Measurements from ENCODE around the gene PDZD8.

The PDZD8 gene

GRCh38 chr10:117399341-117400196 is 24.3 kb upstream of the PDZD8 start:
- DNase-seq (ENCODE audit: low spot score) (no peak), FAIRE-seq (no peak)

- DNase-seq (ENCODE audit: low spot score) (no peak), FAIRE-seq (no peak)
These were observed 22.8 kb upstream of the PDZD8 start for GRCh38 chr10:117398029-117398428.

- no peak for DNase-seq (ENCODE audit: low spot score)
- no peak for FAIRE-seq
These were observed 16.4 kb upstream of the PDZD8 start for GRCh38 chr10:117391436-117392205.

GRCh38 chr10:117390420-117390819 is 15.2 kb upstream of the PDZD8 start:
- DNase-seq (ENCODE audit: low spot score) (no peak), FAIRE-seq (no peak)

GRCh38 chr10:117386805-117387204 is 11.6 kb upstream of the PDZD8 start:
- no peak for FAIRE-seq
- no peak for DNase-seq (ENCODE audit: low spot score)

- DNase-seq (ENCODE audit: low spot score) (no peak), FAIRE-seq (no peak)
These were observed 7.6 kb upstream of the PDZD8 start for GRCh38 chr10:117382861-117383260.

- no peak for FAIRE-seq
- peak; percentile 18 for DNase-seq (ENCODE audit: low spot score)
These were observed 507 bp downstream of the PDZD8 start for GRCh38 chr10:117374506-117375359.

GRCh38 chr10:117373823-117374505 is 1.3 kb downstream of the PDZD8 start:
- DNase-seq (ENCODE audit: low spot score) = peak; percentile 12
- FAIRE-seq = no peak

GRCh38 chr10:117370205-117370604 is 5.0 kb downstream of the PDZD8 start:
- no peak for DNase-seq (ENCODE audit: low spot score)
- FAIRE-seq = no peak

- FAIRE-seq (no peak), DNase-seq (ENCODE audit: low spot score) (no peak)
These were observed 7.5 kb downstream of the PDZD8 start for GRCh38 chr10:117367718-117368117.

- FAIRE-seq = no peak
- DNase-seq (ENCODE audit: low spot score) = no peak
These were observed 8.5 kb downstream of the PDZD8 start for GRCh38 chr10:117366741-117367140.

GRCh38 chr10:117365612-117366011 is 9.6 kb downstream of the PDZD8 start:
- DNase-seq (ENCODE audit: low spot score) (no peak), FAIRE-seq (no peak)

- DNase-seq (ENCODE audit: low spot score) = no peak
- no peak for FAIRE-seq
These were observed 10.9 kb downstream of the PDZD8 start for GRCh38 chr10:117364110-117364960.

GRCh38 chr10:117363028-117363427 is 12.2 kb downstream of the PDZD8 start:
- DNase-seq (ENCODE audit: low spot score) (no peak), FAIRE-seq (no peak)

- DNase-seq (ENCODE audit: low spot score) (no peak), FAIRE-seq (no peak)
These were observed 12.9 kb downstream of the PDZD8 start for GRCh38 chr10:117362313-117362712.

GRCh38 chr10:117360994-117361667 is 14.1 kb downstream of the PDZD8 start:
- FAIRE-seq (no peak), DNase-seq (ENCODE audit: low spot score) (no peak)

- no peak for FAIRE-seq
These were observed 15.2 kb downstream of the PDZD8 start for GRCh38 chr10:117360016-117360415.

GRCh38 chr10:117355072-117355471 is 20.2 kb downstream of the PDZD8 start:
- FAIRE-seq (no peak), DNase-seq (ENCODE audit: low spot score) (no peak)

More at GRCh38 chr10:117360016-117360415, 15.2 kb downstream of the PDZD8 start:
- no peak for DNase-seq (ENCODE audit: low spot score)

- no peak for DNase-seq (ENCODE audit: low spot score)
- no peak for FAIRE-seq
These were observed 21.6 kb downstream of the PDZD8 start for GRCh38 chr10:117353684-117354083.
